ENCODE results near the gene DNAJB5. TPM values are rescaled to one million over a fixed set of nuclear protein-coding genes. Genes with fewer than 3 reads are reported as not detected.

DNAJB5 gene
- polyA plus RNA-seq, 1 donor from 2014 or later: 99.1 TPM

- TF ChIP-seq MXI1 (conservative IDR thresholded peaks at IDR 0.05; ENCODE audit: poor library complexity, severe bottlenecking): no peak
- TF ChIP-seq RAD21 (conservative IDR thresholded peaks at IDR 0.05): no peak
- TF ChIP-seq TAF1 (IDR thresholded peaks at IDR 0.05; ENCODE audit: low read depth): no peak
- TF ChIP-seq REST (IDR thresholded peaks at IDR 0.05; ENCODE audit: borderline replicate concordance): no peak
- no peak for TF ChIP-seq EP300 (conservative IDR thresholded peaks at IDR 0.05; ENCODE audit: poor library complexity, severe bottlenecking)
- no peak for TF ChIP-seq SMC3 (conservative IDR thresholded peaks at IDR 0.05; ENCODE audit: poor library complexity)
- no peak for TF ChIP-seq POLR2AphosphoS5 (IDR thresholded peaks at IDR 0.05)
- no peak overlapping the region for H2AFZ ChIP-seq (ENCODE audit: low read depth, low read length)
- no peaks in the 10 kb centered on the region for H4K20me1 ChIP-seq (ENCODE audit: insufficient read depth)
- no peak overlapping the region for H3K27ac ChIP-seq (ENCODE audit: low read length)
- no peaks in the 10 kb centered on the region for H3K9me3 ChIP-seq (ENCODE audit: low read length)
- H3K36me3 ChIP-seq (ENCODE audit: insufficient read depth, low read length): peaks cover 17% of the 10 kb centered on the region
- H3K4me3 ChIP-seq (ENCODE audit: low read length): no peak overlapping the region
- H3K27me3 ChIP-seq (ENCODE audit: insufficient read depth, low read depth, low read length): no peaks in the 10 kb centered on the region
- H3K9me2 ChIP-seq (ENCODE audit: insufficient read depth, low read length): no peaks in the 10 kb centered on the region
- peaks cover 9% of the 10 kb centered on the region for H3K79me2 ChIP-seq (replicated peaks; ENCODE audit: insufficient read depth, low read length)
- no peak overlapping the region for H3K4me2 ChIP-seq (ENCODE audit: low read length)
- H3F3A ChIP-seq (ENCODE audit: insufficient read depth, low read length, poor library complexity, severe bottlenecking): no peaks in the 10 kb centered on the region
- H3K9ac ChIP-seq (ENCODE audit: low read length): no peak overlapping the region
Observed at GRCh38 chr9:34999576-34999975, 10.0 kb downstream of the DNAJB5 start.

- no peaks in the 10 kb centered on the region for H4K20me1 ChIP-seq (ENCODE audit: insufficient read depth)
- H3F3A ChIP-seq (ENCODE audit: insufficient read depth, low read length, poor library complexity, severe bottlenecking): no peaks in the 10 kb centered on the region
- no peak overlapping the region for H3K27ac ChIP-seq (ENCODE audit: low read length)
- H3K9me3 ChIP-seq (ENCODE audit: low read length): no peaks in the 10 kb centered on the region
- H3K4me3 ChIP-seq (ENCODE audit: low read length): no peak overlapping the region
- TF ChIP-seq POLR2AphosphoS5 (IDR thresholded peaks at IDR 0.05) (no peak), SMC3 (conservative IDR thresholded peaks at IDR 0.05; ENCODE audit: poor library complexity) (no peak), REST (IDR thresholded peaks at IDR 0.05; ENCODE audit: borderline replicate concordance) (no peak), TAF1 (IDR thresholded peaks at IDR 0.05; ENCODE audit: low read depth) (no peak), RAD21 (conservative IDR thresholded peaks at IDR 0.05) (no peak), CTCF (IDR thresholded peaks at IDR 0.05; ENCODE audit: poor library complexity, severe bottlenecking) (no peak)
- no peak overlapping the region for H3K4me2 ChIP-seq (ENCODE audit: low read length)
- H3K27me3 ChIP-seq (ENCODE audit: insufficient read depth, low read depth, low read length): no peaks in the 10 kb centered on the region
- H3K9ac ChIP-seq (ENCODE audit: low read length): no peak overlapping the region
- H3K36me3 ChIP-seq (ENCODE audit: insufficient read depth, low read length): peaks cover 9% of the 10 kb centered on the region
- H3K9me2 ChIP-seq (ENCODE audit: insufficient read depth, low read length): no peaks in the 10 kb centered on the region
- no peaks in the 10 kb centered on the region for H3K79me2 ChIP-seq (replicated peaks; ENCODE audit: insufficient read depth, low read length)
- H2AFZ ChIP-seq (ENCODE audit: low read depth, low read length): no peak overlapping the region
Observed at GRCh38 chr9:35000535-35001284, 11.2 kb downstream of the DNAJB5 start.

Measured in neural cell (in vitro differentiated cells).